GM19468 (cell line): ENCODE data around the gene SRSF1.
"Not testable (repeated sequence)": the region's sequence is repeated elsewhere in the genome, so short reads cannot be mapped to it uniquely, and the experiment has no call there.

ENCODE experiments used
- ATAC-seq: cut with Tn5 transposase; IDR thresholded peaks from one replicate; pipeline ENCODE4 v1.9.1; 2021; ENCODE audit warnings: mild to moderate bottlenecking, moderate library complexity, moderate number of reproducible peaks; ENCODE audit not compliant: unreplicated experiment; ENCODE audit errors: extremely low read depth

Gene SRSF1

DNA sequence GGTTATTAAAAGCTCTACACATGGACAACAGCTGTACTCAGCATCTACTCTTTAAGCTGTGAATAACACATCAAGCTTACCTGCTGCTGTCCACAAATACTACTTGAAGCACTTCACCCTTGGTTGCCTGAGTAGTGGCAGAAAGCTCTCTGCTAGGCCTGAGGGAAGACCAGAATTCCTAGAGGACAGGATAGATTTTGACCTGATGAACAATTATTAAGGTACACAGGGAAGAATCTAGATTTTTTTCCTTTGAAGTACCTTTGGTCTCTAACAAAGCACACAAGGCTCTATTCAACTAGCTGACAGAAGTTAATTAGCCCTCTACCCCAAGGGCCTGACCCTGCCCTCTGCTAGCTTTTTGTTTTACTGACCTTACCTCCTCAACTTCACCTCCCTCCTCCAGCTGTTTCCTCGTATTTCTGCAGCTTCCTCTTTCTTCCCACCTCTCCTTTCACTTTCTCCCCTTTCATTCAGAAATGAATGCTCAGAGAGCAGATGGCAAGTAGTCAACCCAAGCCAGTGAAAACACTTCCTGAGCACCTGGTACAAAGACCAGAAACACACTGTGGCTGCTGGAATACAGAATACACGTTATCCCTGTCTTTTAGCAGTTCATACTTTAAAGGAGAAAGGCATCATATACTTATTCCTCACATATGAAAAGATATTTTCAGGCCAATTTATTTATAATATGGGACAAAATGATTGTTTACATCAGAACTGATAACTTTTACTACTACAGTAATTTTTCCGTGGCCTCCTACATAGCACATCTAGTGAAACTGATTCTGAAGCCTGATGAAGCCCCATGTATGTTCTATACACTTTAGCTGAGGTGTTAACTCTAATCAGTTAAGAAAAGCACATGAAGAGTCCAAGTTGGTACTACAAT lies 13.3 kb downstream of the SRSF1 start:
- ATAC-seq: no peak

DNA sequence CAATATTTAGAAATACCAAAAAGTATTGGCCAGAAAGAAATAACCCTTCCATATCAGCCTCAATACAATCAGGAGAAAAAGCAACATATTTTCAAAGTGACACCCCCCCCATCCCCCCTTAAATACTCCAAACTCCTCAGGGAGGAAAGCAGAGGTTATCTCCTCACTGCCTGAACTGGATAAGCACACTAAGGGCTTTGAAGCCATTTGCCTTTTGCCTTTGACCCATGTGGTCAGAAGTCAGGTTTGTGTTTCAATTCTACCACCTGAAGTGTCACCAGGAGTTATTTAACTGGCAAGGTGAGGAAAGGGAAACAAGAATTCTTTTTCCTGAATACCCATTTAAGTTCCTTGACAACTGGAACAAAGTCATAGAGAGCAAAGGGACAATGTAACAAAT lies 15.5 kb downstream of the SRSF1 start:
- ATAC-seq: no peak

GRCh38 chr17:57990037-57990436 lies 17.0 kb downstream of the SRSF1 start:
- ATAC-seq: no peak

GRCh38 chr17:57988301-57989250 lies 18.5 kb downstream of the SRSF1 start:
- ATAC-seq: peak; percentile 72

DNA sequence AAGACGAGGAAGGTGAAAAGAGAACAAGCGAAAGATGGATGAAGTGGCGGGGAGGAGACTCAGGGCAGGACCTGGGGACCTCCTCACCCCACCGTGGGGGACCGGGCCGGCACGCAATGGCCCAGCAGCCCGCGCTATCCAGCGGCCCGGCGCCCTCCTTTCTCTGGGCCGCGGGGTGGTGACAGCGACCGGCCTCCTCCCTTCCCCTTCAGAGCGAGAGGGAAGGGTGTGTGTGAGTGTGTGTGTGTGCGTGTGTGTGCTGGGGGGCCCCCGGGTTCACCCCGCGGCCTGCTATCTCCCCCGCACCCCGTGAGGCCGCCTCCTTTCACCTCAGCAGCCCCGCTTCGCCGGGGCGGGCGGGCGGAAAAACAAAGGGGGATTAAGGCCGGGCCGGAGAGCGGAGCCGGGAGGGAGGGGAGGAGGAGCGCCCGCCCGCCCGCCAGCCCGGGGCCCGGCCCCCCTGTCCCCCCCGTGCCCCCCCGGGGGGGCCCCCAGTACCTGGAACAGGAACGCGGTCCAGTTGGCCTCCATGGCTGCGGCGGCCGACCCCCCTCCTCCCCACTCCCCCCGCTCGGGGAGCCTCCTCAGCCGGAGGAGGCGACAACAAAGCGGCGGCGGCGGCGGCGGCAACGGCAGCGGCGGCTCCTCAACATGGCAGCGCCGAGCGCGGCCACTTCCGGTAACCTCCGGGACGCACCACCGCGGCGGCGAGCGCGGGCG lies 19.3 kb downstream of the SRSF1 start, which contains the start of gene VEZF1:
Gene VEZF1, minus strand, starts transcription at position 674 of the 720 bp plus-strand sequence. Its CDS starts 143 bp downstream, at position 531.
- ATAC-seq: peak; percentile 16

GRCh38 chr17:57986841-57987580 lies 20.0 kb downstream of the SRSF1 start:
- no peak for ATAC-seq

GRCh38 chr17:57985675-57985974 lies 21.4 kb downstream of the SRSF1 start:
- no peak for ATAC-seq

DNA sequence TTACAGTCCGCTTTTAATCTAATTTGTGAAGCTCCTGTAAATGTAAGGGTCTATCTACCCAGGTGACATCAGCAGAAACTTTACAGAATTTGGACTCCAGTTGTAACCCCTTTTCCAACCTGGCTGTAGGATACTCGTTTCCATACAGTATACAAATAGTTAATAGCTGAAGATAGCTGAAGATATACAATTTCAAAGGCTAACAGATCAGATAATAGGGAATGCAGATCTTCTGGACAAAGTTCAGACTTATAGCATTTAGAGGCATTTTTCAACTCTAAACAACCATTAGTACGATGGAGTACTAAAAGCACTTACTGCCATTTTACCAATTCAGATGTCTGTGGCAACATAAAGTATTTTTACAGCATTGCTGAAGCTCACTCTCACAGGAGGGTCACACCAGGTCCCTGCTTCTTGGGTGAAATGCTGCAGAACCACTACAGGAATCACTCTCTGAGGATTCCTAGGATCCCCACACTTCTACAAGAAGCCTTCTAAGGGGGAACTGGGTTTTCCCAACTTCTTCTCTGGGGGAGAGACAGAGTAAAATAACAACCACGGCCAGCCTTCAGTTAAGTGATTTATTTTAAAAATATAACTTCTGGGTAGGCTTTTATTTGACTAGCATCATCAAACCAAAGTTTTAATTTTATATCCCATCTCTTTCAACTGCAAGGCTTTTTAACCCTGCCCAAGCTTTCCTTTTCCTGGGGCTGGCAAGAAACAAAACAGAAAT lies 21.9 kb downstream of the SRSF1 start:
- ATAC-seq: no peak

DNA sequence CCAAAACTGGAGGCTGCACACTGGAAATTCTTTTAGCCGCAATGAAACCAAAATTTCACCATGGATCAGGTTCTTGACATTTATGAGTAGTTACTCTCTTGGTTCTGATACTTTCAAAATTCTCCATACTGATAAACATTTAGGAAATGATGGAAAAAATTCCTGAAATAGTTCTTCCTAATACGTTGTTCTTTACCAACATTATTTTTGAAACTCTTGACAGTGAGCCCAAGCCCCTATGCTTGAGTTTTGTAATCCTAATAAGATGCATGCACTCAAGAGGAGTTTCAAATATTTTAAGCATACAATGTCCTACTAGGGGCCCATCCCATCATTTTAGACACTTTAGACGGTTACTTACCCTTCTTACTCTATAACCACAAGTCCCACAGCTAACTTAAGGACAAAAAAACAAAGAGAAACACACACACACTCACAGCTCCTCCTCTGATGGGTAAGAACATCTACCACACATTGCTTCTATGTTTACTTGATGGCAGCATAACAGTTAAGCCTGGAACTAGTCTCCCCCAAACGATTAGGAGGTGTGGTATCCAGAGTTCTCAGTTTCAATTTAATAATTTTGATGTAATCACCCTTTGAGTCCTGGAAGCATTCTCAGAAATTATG lies 22.7 kb downstream of the SRSF1 start:
- ATAC-seq: no peak

DNA sequence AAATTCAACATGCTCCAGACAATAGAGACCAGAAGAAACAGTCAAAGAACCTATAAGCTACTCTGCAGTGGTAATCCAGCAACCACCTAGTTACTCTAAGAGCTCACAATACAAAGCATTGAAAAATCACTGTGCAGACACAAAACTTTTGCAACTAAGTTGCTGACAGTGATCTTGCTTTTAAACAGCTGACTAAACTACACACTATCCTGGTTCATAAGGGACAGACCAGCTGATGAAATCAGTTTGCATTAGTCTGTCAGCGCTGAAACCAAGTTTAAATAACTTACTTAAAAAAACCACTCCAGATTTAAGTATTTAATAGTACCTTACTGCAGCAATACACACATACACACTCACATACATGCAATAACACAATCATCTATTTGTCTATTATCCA lies 23.6 kb downstream of the SRSF1 start:
- no peak for ATAC-seq

DNA sequence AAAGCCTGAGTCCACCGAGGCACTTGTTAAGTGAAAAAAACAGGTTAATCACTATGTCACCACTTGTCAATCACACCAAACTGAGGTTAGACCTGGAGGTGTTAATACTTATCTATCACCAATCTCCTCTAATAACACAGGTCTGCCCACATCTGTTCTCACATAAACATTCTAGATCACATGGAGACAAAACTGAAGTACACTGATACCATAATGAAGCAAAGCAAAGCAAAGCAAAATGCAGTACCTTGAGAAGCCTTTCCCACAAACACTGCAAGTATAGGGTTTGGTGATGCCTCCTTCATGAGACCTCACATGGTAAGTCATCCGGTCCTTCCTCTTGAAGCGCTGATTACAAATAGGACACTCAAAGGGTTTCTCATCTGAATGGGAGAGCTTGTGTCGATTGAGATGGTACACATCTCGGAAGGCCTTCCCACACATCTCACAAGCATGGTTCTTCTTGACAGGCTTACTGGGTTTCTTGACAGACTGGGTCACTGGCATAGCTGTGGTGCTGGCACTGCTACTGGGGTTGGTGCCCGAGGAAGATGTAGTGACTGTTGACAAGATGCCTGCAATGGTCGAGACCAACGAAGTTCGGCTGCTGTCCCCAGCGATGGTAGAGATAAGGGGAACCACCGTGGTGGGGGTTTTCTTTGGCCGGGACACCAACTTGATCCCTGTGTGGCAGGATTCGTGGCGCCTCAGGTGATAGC lies 24.4 kb downstream of the SRSF1 start:
- no peak for ATAC-seq

- no peak for ATAC-seq
Measured at GRCh38 chr17:57980522-57980921, 26.5 kb downstream of the SRSF1 start.

GRCh38 chr17:57979076-57979475 lies 28.0 kb downstream of the SRSF1 start:
- no peak for ATAC-seq

- ATAC-seq: no peak
Measured at GRCh38 chr17:57976594-57976993, 30.5 kb downstream of the SRSF1 start.

- ATAC-seq: no peak
Measured at GRCh38 chr17:57975044-57975443, 32.0 kb downstream of the SRSF1 start.

GRCh38 chr17:57974053-57974824 lies 32.8 kb downstream of the SRSF1 start:
- not testable (repeated sequence) for ATAC-seq

- no peak for ATAC-seq
Measured at GRCh38 chr17:57972151-57972550, 34.9 kb downstream of the SRSF1 start.
